GM13977 (cell line): ENCODE results near the gene NR2F1-AS1.
"Not testable (repeated sequence)": the region's sequence is repeated elsewhere in the genome, so short reads cannot be mapped to it uniquely, and the experiment has no call there.

Experiments used
- DNase-seq: peaks from one replicate; pipeline ENCODE4 v3.0.0; 2012; ENCODE audit warnings: low spot score
- CTCF ChIP-seq: IDR thresholded peaks from 2 replicates; pipeline ENCODE4 v1.5.1; 2012; ENCODE audit warnings: mild to moderate bottlenecking, control low read depth; ENCODE audit not compliant: insufficient read depth; ENCODE audit errors: extremely low read depth, missing control alignments
- in situ Hi-C: fragments of 300-500 bp; cut with MboI; formaldehyde crosslinking; loops from one replicate; pipeline ENCODE4 v1.12.0; 2022; ENCODE audit warnings: low sequenced_read_pairs, low pct_unique_long_range_greater_than_20kb, mixed read lengths, inconsistent platforms; ENCODE audit not compliant: unreplicated experiment

Gene NR2F1-AS1

GRCh38 chr5:93571114-93571949 lies 9.7 kb downstream of the NR2F1-AS1 start:
- no peak for TF ChIP-seq CTCF
- DNase-seq, result peak; percentile 40
- in situ Hi-C loops, result no loop called here

GRCh38 chr5:93570294-93571113 lies 10.5 kb downstream of the NR2F1-AS1 start:
- TF ChIP-seq CTCF, result no peak
- in situ Hi-C loops, result no loop called here
- peak; percentile 38 for DNase-seq

- no peak for DNase-seq
- no peak for TF ChIP-seq CTCF
- in situ Hi-C loops, result no loop called here
Observed at GRCh38 chr5:93569300-93570160, 11.5 kb downstream of the NR2F1-AS1 start.

GRCh38 chr5:93567424-93567823 lies 13.6 kb downstream of the NR2F1-AS1 start:
- DNase-seq, result no peak
- no peak for TF ChIP-seq CTCF
- in situ Hi-C loops, result no loop called here

GRCh38 chr5:93566091-93566490 lies 14.9 kb downstream of the NR2F1-AS1 start:
- no peak for TF ChIP-seq CTCF
- no peak for DNase-seq
- in situ Hi-C loops, result no loop called here

- no peak for TF ChIP-seq CTCF
- in situ Hi-C loops, result no loop called here
- DNase-seq, result no peak
Observed at GRCh38 chr5:93557021-93557604, 23.9 kb downstream of the NR2F1-AS1 start.

- in situ Hi-C loops, DNase-seq: not testable (repeated sequence)
Observed at GRCh38 chr5:93549594-93549993, 31.4 kb downstream of the NR2F1-AS1 start.
